Measurements from ENCODE around the gene PEX7.
"Not testable (repeated sequence)": the region's sequence is repeated elsewhere in the genome, so short reads cannot be mapped to it uniquely, and the experiment has no call there.

PEX7 gene, protein sequence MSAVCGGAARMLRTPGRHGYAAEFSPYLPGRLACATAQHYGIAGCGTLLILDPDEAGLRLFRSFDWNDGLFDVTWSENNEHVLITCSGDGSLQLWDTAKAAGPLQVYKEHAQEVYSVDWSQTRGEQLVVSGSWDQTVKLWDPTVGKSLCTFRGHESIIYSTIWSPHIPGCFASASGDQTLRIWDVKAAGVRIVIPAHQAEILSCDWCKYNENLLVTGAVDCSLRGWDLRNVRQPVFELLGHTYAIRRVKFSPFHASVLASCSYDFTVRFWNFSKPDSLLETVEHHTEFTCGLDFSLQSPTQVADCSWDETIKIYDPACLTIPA

GRCh38 chr6:136822376-136823127, at the start of gene PEX7:
PEX7 (plus strand) TSS chr6:136822592; CDS start chr6:136822666, 74 bp downstream.
- peak; percentile 93 for DNase-seq (ENCODE audit: low spot score)

GRCh38 chr6:136772685-136773472, 49.5 kb upstream of the PEX7 start:
- DNase-seq (ENCODE audit: low spot score), result no peak

GRCh38 chr6:136773473-136773796, 49.0 kb upstream of the PEX7 start:
- DNase-seq (ENCODE audit: low spot score), result no peak

- DNase-seq (ENCODE audit: low spot score), result peak; percentile 41
These were observed 48.0 kb upstream of the PEX7 start for GRCh38 chr6:136774228-136775041.

DNA sequence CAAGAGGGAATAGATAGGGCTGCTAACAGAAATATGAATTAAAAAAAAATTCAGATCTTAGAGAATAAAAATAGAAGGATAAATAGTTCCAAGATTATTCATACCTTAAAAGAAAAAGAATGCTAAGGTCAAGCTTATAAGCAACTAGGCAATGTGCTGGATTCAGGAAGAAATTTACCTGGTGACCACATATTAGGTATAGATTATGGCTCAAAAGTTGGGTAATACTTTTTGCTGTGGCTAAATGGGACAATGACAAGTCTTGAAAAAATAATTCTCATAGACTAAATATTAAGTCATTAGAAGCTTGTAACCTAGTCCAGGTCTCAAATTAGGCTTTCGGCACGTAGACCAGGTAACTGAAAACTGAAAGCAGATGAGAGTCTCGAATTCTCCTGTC, 47.3 kb upstream of the PEX7 start:
- DNase-seq (ENCODE audit: low spot score), result no peak

DNA sequence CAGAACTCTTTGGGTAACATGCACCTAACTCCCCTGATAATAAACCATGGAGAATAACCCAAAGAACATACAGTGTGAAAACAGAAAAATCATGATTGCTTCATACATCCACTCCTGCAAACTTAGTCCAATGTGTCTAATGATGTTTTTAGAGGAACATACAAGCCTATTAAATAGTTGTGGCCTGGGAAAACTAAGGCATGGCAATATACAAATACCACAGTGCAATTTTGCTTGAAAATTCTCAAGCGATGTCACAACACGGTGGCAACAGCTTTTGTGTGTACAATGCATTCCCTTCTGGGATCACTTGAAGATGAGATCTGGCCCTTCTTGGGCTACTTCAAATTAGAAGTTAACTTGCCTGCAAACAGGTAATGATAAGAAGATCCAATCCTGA, 46.8 kb upstream of the PEX7 start:
- DNase-seq (ENCODE audit: low spot score), result peak; percentile 22

DNA sequence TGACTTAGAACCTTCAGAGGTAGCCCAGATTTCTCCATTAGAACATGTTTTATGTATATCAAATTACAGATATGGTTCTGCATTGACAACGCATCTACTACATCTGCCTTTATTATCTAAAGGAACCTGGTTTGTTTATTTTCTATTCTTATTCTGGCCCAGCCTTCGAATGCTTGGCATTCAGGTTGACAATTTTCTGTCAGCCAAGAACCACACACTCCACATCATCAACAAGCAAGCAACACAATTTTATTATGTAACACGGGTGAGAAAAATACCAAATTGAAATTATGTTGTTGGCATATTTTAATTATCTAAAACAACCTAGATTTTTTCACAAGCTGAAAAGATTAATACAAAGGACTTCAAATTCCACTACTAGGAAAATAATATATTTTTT, 44.7 kb upstream of the PEX7 start:
- DNase-seq (ENCODE audit: low spot score), result no peak

GRCh38 chr6:136779682-136780081, 42.7 kb upstream of the PEX7 start:
- DNase-seq (ENCODE audit: low spot score), result no peak

DNA sequence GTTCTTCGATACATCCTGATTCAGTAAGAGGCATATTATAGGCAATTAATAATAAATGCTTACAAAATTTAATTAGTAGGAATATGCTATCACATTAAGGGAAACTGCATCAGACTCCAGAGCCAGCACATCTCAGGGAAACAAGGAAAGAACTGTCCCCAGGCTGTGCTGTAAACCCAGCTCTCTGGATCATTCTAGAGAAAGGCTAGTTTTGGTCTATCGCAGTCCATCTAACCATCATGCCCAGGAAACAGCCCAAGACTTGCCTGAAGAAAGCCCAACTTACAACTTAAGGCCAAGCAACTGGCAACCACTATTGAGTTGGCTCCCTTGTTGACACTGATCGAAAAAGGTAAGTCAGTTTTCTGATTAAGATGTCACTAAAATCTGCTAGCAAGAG, 41.4 kb upstream of the PEX7 start:
- DNase-seq (ENCODE audit: low spot score), result no peak

GRCh38 chr6:136782021-136782770, 40.2 kb upstream of the PEX7 start:
- DNase-seq (ENCODE audit: low spot score), result peak; percentile 53

DNA sequence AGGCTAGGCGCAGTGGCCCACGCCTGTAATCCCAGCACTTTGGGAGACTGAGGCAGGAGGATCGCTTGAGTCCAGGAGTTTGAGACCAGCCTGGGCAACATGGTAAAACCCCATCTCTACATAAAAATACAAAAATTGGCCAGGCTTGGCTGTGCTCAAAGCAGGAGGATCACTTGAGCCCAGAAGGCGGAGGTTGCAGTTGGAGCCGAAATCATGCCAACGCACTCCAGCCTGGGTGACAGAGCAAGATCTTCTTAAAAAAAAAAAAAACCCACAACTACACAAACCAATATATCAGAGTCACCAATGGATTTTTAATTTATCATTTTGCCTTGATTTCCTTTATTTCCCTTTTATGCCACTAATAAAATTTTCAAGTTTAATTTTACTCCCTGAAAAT, 39.4 kb upstream of the PEX7 start:
- DNase-seq (ENCODE audit: low spot score), result no peak

- DNase-seq (ENCODE audit: low spot score), result no peak
These were observed 38.7 kb upstream of the PEX7 start for GRCh38 chr6:136783495-136784270.

- no peak for DNase-seq (ENCODE audit: low spot score)
These were observed 38.1 kb upstream of the PEX7 start for GRCh38 chr6:136784271-136784664.

DNA sequence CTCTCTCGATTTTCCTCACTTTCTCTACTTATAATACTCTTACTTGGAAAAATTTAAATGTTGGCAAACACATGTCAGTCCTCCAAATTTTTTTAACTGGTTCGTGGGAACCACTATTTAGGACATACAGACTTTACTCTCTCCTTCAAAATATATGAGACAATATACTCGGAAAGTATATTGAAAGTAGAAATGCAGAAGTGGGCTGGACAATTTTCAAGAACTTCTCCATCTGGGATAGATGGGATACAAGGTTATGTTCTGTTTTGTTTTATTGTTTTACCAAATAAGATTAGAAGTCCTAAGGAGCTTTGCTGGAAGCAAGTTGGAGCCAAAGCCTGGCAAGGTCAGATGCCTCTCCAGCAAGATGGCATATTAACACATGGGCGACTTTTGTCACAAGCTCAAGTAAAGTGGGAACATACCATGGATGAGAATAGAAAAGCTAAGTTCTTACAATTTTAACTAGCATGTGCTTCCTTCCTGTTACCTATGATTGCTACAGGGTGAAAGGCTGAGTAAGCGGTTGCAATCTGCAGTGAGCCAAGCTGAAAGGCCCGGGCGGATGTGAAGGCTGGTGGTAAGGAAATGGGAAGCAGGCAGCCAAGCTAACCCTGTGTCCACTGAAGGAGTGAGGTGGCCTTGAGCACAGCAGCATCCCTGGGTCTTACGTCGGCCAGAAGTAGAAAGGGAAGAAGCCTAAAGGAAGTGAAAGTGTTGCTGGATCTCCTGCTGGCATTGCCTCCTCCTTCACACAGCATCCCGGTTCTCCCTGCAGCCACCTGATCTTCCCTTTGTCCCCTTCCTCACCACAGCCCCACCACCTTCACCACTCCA, 37.3 kb upstream of the PEX7 start:
- DNase-seq (ENCODE audit: low spot score), result no peak

GRCh38 chr6:136786658-136787057, 35.7 kb upstream of the PEX7 start:
- DNase-seq (ENCODE audit: low spot score), result no peak

- no peak for DNase-seq (ENCODE audit: low spot score)
These were observed 34.7 kb upstream of the PEX7 start for GRCh38 chr6:136787726-136788068.

- DNase-seq (ENCODE audit: low spot score), result no peak
These were observed 34.1 kb upstream of the PEX7 start for GRCh38 chr6:136788069-136788902.

- not testable (repeated sequence) for DNase-seq (ENCODE audit: low spot score)
These were observed 33.0 kb upstream of the PEX7 start for GRCh38 chr6:136789440-136789839.
